HUES48 (cell line): ENCODE data around the gene RNF150.

Experiments used
- H3K27ac ChIP-seq: one replicate; pipeline ENCODE4 v1.7.0; 2013; ENCODE audit warnings: low read depth, low read length, inconsistent platforms
- H3K27me3 ChIP-seq: 2 replicates; pipeline ENCODE4 v1.6.1; 2013; ENCODE audit warnings: mild to moderate bottlenecking, low read length; ENCODE audit not compliant: control insufficient read depth, insufficient read depth
- H3K36me3 ChIP-seq: 2 replicates; pipeline ENCODE4 v1.6.1; 2013; ENCODE audit warnings: low read length; ENCODE audit not compliant: control insufficient read depth, insufficient read depth
- H3K4me1 ChIP-seq: 2 replicates; pipeline ENCODE4 v1.6.1; 2013; ENCODE audit warnings: mild to moderate bottlenecking, low read length; ENCODE audit not compliant: control insufficient read depth, insufficient read depth
- H3K4me3 ChIP-seq: 2 replicates; pipeline ENCODE4 v1.5.1; 2013; ENCODE audit warnings: mild to moderate bottlenecking, low read depth, low read length
- H3K9ac ChIP-seq: 2 replicates; pipeline ENCODE4 v1.6.1; 2013; ENCODE audit warnings: mild to moderate bottlenecking, low read depth, low read length, moderate library complexity
- H3K9me3 ChIP-seq: 2 replicates; pipeline ENCODE4 v1.6.1; 2013; ENCODE audit warnings: low read length; ENCODE audit not compliant: control insufficient read depth, insufficient read depth

Gene RNF150

GRCh38 chr4:141026900-141027299 lies 106.4 kb downstream of the RNF150 start:
- H3K4me3 ChIP-seq: no peak overlapping the region
- no peaks in the 10 kb centered on the region for H3K9me3 ChIP-seq
- no peaks in the 10 kb centered on the region for H3K36me3 ChIP-seq
- H3K9ac ChIP-seq: no peak overlapping the region
- H3K4me1 ChIP-seq: no peaks in the 10 kb centered on the region
- no peaks in the 10 kb centered on the region for H3K27me3 ChIP-seq
- H3K27ac ChIP-seq: no peak overlapping the region

- no peak overlapping the region for H3K4me3 ChIP-seq
- H3K27me3 ChIP-seq: no peaks in the 10 kb centered on the region
- no peak overlapping the region for H3K9ac ChIP-seq
- no peak overlapping the region for H3K27ac ChIP-seq
- no peaks in the 10 kb centered on the region for H3K9me3 ChIP-seq
- no peaks in the 10 kb centered on the region for H3K4me1 ChIP-seq
- no peaks in the 10 kb centered on the region for H3K36me3 ChIP-seq
Measured at GRCh38 chr4:141023051-141023450, 110.2 kb downstream of the RNF150 start.

GRCh38 chr4:141022111-141022695 lies 111.1 kb downstream of the RNF150 start:
- Histone ChIP-seq H3K4me3 (no peak overlapping the region), H3K27ac (no peak overlapping the region), H3K4me1 (no peaks in the 10 kb centered on the region), H3K9me3 (no peaks in the 10 kb centered on the region), H3K36me3 (no peaks in the 10 kb centered on the region), H3K9ac (no peak overlapping the region), H3K27me3 (no peaks in the 10 kb centered on the region)

- Histone ChIP-seq H3K4me1 (no peaks in the 10 kb centered on the region), H3K27me3 (no peaks in the 10 kb centered on the region), H3K9ac (no peak overlapping the region), H3K9me3 (no peaks in the 10 kb centered on the region), H3K27ac (no peak overlapping the region), H3K4me3 (no peak overlapping the region), H3K36me3 (no peaks in the 10 kb centered on the region)
Measured at GRCh38 chr4:141021397-141022110, 111.7 kb downstream of the RNF150 start.

- H3K9ac ChIP-seq: no peak overlapping the region
Measured at GRCh38 chr4:141020801-141021261, 112.4 kb downstream of the RNF150 start.

GRCh38 chr4:141019768-141020167 lies 113.5 kb downstream of the RNF150 start:
- Histone ChIP-seq H3K9me3 (no peaks in the 10 kb centered on the region), H3K36me3 (no peaks in the 10 kb centered on the region), H3K9ac (no peak overlapping the region), H3K4me1 (no peaks in the 10 kb centered on the region), H3K27me3 (no peaks in the 10 kb centered on the region), H3K4me3 (no peak overlapping the region), H3K27ac (no peak overlapping the region)

More at GRCh38 chr4:141020801-141021261, 112.4 kb downstream of the RNF150 start:
- Histone ChIP-seq H3K4me1 (no peaks in the 10 kb centered on the region), H3K36me3 (no peaks in the 10 kb centered on the region), H3K27me3 (no peaks in the 10 kb centered on the region), H3K9me3 (no peaks in the 10 kb centered on the region), H3K27ac (no peak overlapping the region), H3K4me3 (no peak overlapping the region)

- H3K27me3 ChIP-seq: no peaks in the 10 kb centered on the region
- no peak overlapping the region for H3K4me3 ChIP-seq
- no peak overlapping the region for H3K27ac ChIP-seq
- H3K9ac ChIP-seq: no peak overlapping the region
- H3K9me3 ChIP-seq: no peaks in the 10 kb centered on the region
- H3K4me1 ChIP-seq: no peaks in the 10 kb centered on the region
- H3K36me3 ChIP-seq: no peaks in the 10 kb centered on the region
Measured at GRCh38 chr4:141016117-141016798, 117.0 kb downstream of the RNF150 start.

GRCh38 chr4:141013899-141014298 lies 119.4 kb downstream of the RNF150 start:
- Histone ChIP-seq H3K4me3 (no peak overlapping the region), H3K36me3 (no peaks in the 10 kb centered on the region), H3K27me3 (no peaks in the 10 kb centered on the region), H3K4me1 (no peaks in the 10 kb centered on the region), H3K9me3 (peaks cover 4% of the 10 kb centered on the region; the same call in 1 of the 2 replicates), H3K9ac (no peak overlapping the region), H3K27ac (no peak overlapping the region)

GRCh38 chr4:141011901-141012315 lies 121.4 kb downstream of the RNF150 start:
- no peak overlapping the region for H3K9ac ChIP-seq
- H3K27me3 ChIP-seq: no peaks in the 10 kb centered on the region
- no peak overlapping the region for H3K27ac ChIP-seq
- no peaks in the 10 kb centered on the region for H3K36me3 ChIP-seq
- no peak overlapping the region for H3K4me3 ChIP-seq
- no peaks in the 10 kb centered on the region for H3K4me1 ChIP-seq
- peaks cover 4% of the 10 kb centered on the region; the same call in 1 of the 2 replicates for H3K9me3 ChIP-seq

GRCh38 chr4:141009931-141010330 lies 123.3 kb downstream of the RNF150 start:
- Histone ChIP-seq H3K27ac (no peak overlapping the region), H3K4me3 (no peak overlapping the region), H3K4me1 (no peaks in the 10 kb centered on the region), H3K27me3 (no peaks in the 10 kb centered on the region), H3K36me3 (no peaks in the 10 kb centered on the region), H3K9me3 (peaks cover 4% of the 10 kb centered on the region; the same call in 1 of the 2 replicates), H3K9ac (no peak overlapping the region)

- H3K27me3 ChIP-seq: no peaks in the 10 kb centered on the region
Measured at GRCh38 chr4:141009129-141009528, 124.1 kb downstream of the RNF150 start.

More at GRCh38 chr4:141009129-141009528, 124.1 kb downstream of the RNF150 start:
- no peak overlapping the region for H3K27ac ChIP-seq
- peaks cover 4% of the 10 kb centered on the region; the same call in 1 of the 2 replicates for H3K9me3 ChIP-seq
- H3K4me3 ChIP-seq: no peak overlapping the region
- H3K36me3 ChIP-seq: no peaks in the 10 kb centered on the region
- no peaks in the 10 kb centered on the region for H3K4me1 ChIP-seq
- no peak overlapping the region for H3K9ac ChIP-seq
